Activated CD8-positive, alpha-beta memory T cell treated with anti-CD3 and anti-CD28 coated beads for 4 hours (primary cell): ENCODE measurements around the gene PARP3.
A peak's percentile ranks its signal among the peaks of the same experiment; 100 is the strongest.

Source experiments
- DNase-seq, 2 donors: peaks; one replicate each; pipeline ENCODE4 v3.0.0-alpha.2; 2020; ENCODE audit warnings: low read depth in 2 of 2

Gene PARP3

GRCh38 chr3:51934139-51934850 is 7.9 kb upstream of the PARP3 start:
- no peak for DNase-seq

- no peak for DNase-seq
These were observed 6.9 kb upstream of the PARP3 start for GRCh38 chr3:51934991-51935885.

- DNase-seq: no peak
These were observed 6.0 kb upstream of the PARP3 start for GRCh38 chr3:51935886-51936755.

- no peak for DNase-seq
These were observed 5.1 kb upstream of the PARP3 start for GRCh38 chr3:51937014-51937413.

GRCh38 chr3:51937611-51938450 is 4.3 kb upstream of the PARP3 start:
- DNase-seq: no peak

- DNase-seq: no peak
These were observed 3.3 kb upstream of the PARP3 start for GRCh38 chr3:51938780-51939425.

GRCh38 chr3:51940648-51941462 is 1.3 kb upstream of the PARP3 start:
- no peak for DNase-seq

- no peak for DNase-seq
These were observed 733 bp upstream of the PARP3 start for GRCh38 chr3:51941463-51941797.

- peak in 1 of 2 donors; percentile 44 for DNase-seq
These were observed 664 bp downstream of the PARP3 start for GRCh38 chr3:51942603-51943450.

GRCh38 chr3:51943451-51944391 is 1.6 kb downstream of the PARP3 start:
- no peak for DNase-seq

- no peak for DNase-seq
These were observed 2.4 kb downstream of the PARP3 start for GRCh38 chr3:51944451-51945021.

GRCh38 chr3:51945031-51945840 is 3.1 kb downstream of the PARP3 start:
- no peak for DNase-seq

GRCh38 chr3:51945926-51946705 is 4.0 kb downstream of the PARP3 start:
- DNase-seq: no peak

- DNase-seq: no peak
These were observed 4.6 kb downstream of the PARP3 start for GRCh38 chr3:51946796-51947195.

- DNase-seq: no peak
These were observed 5.2 kb downstream of the PARP3 start for GRCh38 chr3:51947215-51947900.
